Measurements from ENCODE around the gene ZNF70.

Gene ZNF70

GRCh38 chr22:23760056-23760455 is 9.1 kb upstream of the ZNF70 start:
- no peaks in the 10 kb centered on the region for H3K9me3 ChIP-seq (ENCODE audit: control extremely low read depth in 1 of 5, control insufficient read depth in 4 of 5, insufficient read depth in 2 of 5, low read depth in 1 of 5, low read length in 4 of 5)
- H3K27me3 ChIP-seq (replicated peaks in 2 of 5; ENCODE audit: control insufficient read depth in 4 of 5, insufficient read depth in 5 of 5, low read length in 4 of 5) = no peaks in the 10 kb centered on the region
- no peak for DNase-seq
- peaks cover 0 to 12% (median 0%) of the 10 kb centered on the region in 4 experiments for H3K36me3 ChIP-seq (ENCODE audit: control insufficient read depth in 4 of 4, insufficient read depth in 4 of 4, low read length in 3 of 4)
- H3K27ac ChIP-seq (ENCODE audit: insufficient read depth in 1 of 2, low read depth in 1 of 2, low read length in 2 of 2, poor library complexity in 1 of 2, severe bottlenecking in 2 of 2) = no peak overlapping the region
- no peak overlapping the region for H3K4me3 ChIP-seq (ENCODE audit: control insufficient read depth in 1 of 7, extremely low read depth in 1 of 7, insufficient read depth in 4 of 7, low read depth in 2 of 7, low read length in 6 of 7)
- peaks cover 5 to 41% (median 32%) of the 10 kb centered on the region in 4 experiments for H3K4me1 ChIP-seq (ENCODE audit: control extremely low read depth in 1 of 4, control insufficient read depth in 4 of 4, insufficient read depth in 4 of 4, low read length in 3 of 4)
- ChIA-PET POLR2A (no interaction called here), CTCF (interaction anchor here (7.2 kb wide), 1 partner anchor 8 kb away, joined by 36 read pairs; the partner anchor contains the start of gene CHCHD10)
- 95% methylated on average over 6 of the region's 6 CpGs for WGBS (ENCODE audit: insufficient coverage)

- Histone ChIP-seq H3K9me3 (ENCODE audit: control extremely low read depth in 1 of 5, control insufficient read depth in 4 of 5, insufficient read depth in 2 of 5, low read depth in 1 of 5, low read length in 4 of 5) (no peaks in the 10 kb centered on the region), H3K36me3 (ENCODE audit: control insufficient read depth in 4 of 4, insufficient read depth in 4 of 4, low read length in 3 of 4) (peaks cover 0 to 7% (median 0%) of the 10 kb centered on the region in 4 experiments), H3K4me1 (ENCODE audit: control extremely low read depth in 1 of 4, control insufficient read depth in 4 of 4, insufficient read depth in 4 of 4, low read length in 3 of 4) (peaks cover 5 to 36% (median 29%) of the 10 kb centered on the region in 4 experiments), H3K4me3 (ENCODE audit: control insufficient read depth in 1 of 7, extremely low read depth in 1 of 7, insufficient read depth in 4 of 7, low read depth in 2 of 7, low read length in 6 of 7) (no peak overlapping the region), H3K27me3 (replicated peaks in 2 of 5; ENCODE audit: control insufficient read depth in 4 of 5, insufficient read depth in 5 of 5, low read length in 4 of 5) (no peaks in the 10 kb centered on the region), H3K27ac (ENCODE audit: insufficient read depth in 1 of 2, low read depth in 1 of 2, low read length in 2 of 2, poor library complexity in 1 of 2, severe bottlenecking in 2 of 2) (no peak overlapping the region)
- DNase-seq = no peak
- 97% methylated on average over 4 of the region's 4 CpGs for WGBS (ENCODE audit: insufficient coverage)
- ChIA-PET CTCF (interaction anchor here (7.2 kb wide), 1 partner anchor 9 kb away, joined by 36 read pairs; the partner anchor contains the start of gene CHCHD10), POLR2A (no interaction called here)
Observed at GRCh38 chr22:23759566-23759965, 8.7 kb upstream of the ZNF70 start.

DNA sequence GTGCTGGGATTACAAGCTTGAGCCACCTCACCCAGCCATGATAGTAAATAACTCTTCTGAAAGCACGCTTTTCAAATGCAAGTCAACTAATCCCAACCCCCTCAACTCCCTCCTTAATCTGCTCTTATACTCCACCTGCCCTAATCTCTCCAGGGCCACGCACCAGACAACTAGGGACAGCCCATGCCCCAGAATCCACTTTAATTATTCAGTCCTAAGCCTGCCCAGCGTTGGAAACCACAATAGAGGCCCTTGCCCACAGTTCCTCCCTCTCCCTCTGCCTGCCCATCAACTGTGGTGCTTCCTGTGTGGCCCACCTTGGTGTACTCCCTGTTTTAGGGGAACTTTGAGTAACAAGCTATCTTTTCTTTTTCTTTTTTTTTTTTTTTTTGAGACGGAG is 6.0 kb upstream of the ZNF70 start:
- POLR2A ChIA-PET = no interaction called here
- H3K4me1 ChIP-seq (ENCODE audit: control extremely low read depth in 1 of 4, control insufficient read depth in 4 of 4, insufficient read depth in 4 of 4, low read length in 3 of 4) = peaks cover 0 to 31% (median 20%) of the 10 kb centered on the region in 4 experiments
- DNase-seq = peak in 2 of 3 donors; percentile 59 to 67

DNA sequence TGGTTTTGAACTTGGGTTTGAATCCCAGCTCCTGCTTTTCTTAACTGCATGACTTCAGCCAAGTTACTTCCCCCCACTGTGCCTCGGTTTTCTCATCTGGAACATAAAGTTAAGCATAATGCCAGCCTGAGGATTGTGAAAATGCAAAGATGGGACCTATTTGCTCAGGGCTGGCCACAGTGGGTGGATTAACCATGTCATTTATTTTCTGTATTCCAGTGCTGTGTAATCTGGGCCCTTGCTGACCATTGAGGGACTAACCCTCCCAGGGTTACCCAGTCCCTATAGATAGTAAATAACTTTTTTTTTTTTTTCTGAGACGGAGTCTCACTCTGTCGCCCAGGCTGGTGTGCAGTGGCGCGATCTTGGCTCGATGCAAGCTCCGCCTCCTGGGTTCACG is 4.8 kb upstream of the ZNF70 start:
- H3K9me3 ChIP-seq (ENCODE audit: control extremely low read depth in 1 of 5, control insufficient read depth in 4 of 5, insufficient read depth in 2 of 5, low read depth in 1 of 5, low read length in 4 of 5) = no peaks in the 10 kb centered on the region
- H3K27me3 ChIP-seq (replicated peaks in 2 of 5; ENCODE audit: control insufficient read depth in 4 of 5, insufficient read depth in 5 of 5, low read length in 4 of 5) = no peaks in the 10 kb centered on the region
- H3K4me1 ChIP-seq (ENCODE audit: control extremely low read depth in 1 of 4, control insufficient read depth in 4 of 4, insufficient read depth in 4 of 4, low read length in 3 of 4) = peaks cover 0 to 39% (median 28%) of the 10 kb centered on the region in 4 experiments
- no peak overlapping the region for H3K4me3 ChIP-seq (ENCODE audit: control insufficient read depth in 1 of 7, extremely low read depth in 1 of 7, insufficient read depth in 4 of 7, low read depth in 2 of 7, low read length in 6 of 7)
- 100% methylated on average over 1 of the region's 8 CpGs for WGBS (ENCODE audit: insufficient coverage)
- ChIA-PET CTCF (interaction anchor here (1.0 to 7.2 kb wide), 3 partner anchors 13 to 96 kb away, joined by 3 to 36 read pairs (median 4); partner anchors contain the start of gene CHCHD10), POLR2A (no interaction called here)
- no peak for DNase-seq
- no peak overlapping the region for H3K27ac ChIP-seq (ENCODE audit: insufficient read depth in 1 of 2, low read depth in 1 of 2, low read length in 2 of 2, poor library complexity in 1 of 2, severe bottlenecking in 2 of 2)
- H3K36me3 ChIP-seq (ENCODE audit: control insufficient read depth in 4 of 4, insufficient read depth in 4 of 4, low read length in 3 of 4) = no peaks in the 10 kb centered on the region

More for the DNA sequence above, 6.0 kb upstream of the ZNF70 start:
- Histone ChIP-seq H3K4me3 (ENCODE audit: control insufficient read depth in 1 of 7, extremely low read depth in 1 of 7, insufficient read depth in 4 of 7, low read depth in 2 of 7, low read length in 6 of 7) (peak overlapping the region in 1 of 7 experiments; percentile 10), H3K27ac (ENCODE audit: insufficient read depth in 1 of 2, low read depth in 1 of 2, low read length in 2 of 2, poor library complexity in 1 of 2, severe bottlenecking in 2 of 2) (no peak overlapping the region), H3K27me3 (replicated peaks in 2 of 5; ENCODE audit: control insufficient read depth in 4 of 5, insufficient read depth in 5 of 5, low read length in 4 of 5) (no peaks in the 10 kb centered on the region), H3K9me3 (ENCODE audit: control extremely low read depth in 1 of 5, control insufficient read depth in 4 of 5, insufficient read depth in 2 of 5, low read depth in 1 of 5, low read length in 4 of 5) (no peaks in the 10 kb centered on the region), H3K36me3 (ENCODE audit: control insufficient read depth in 4 of 4, insufficient read depth in 4 of 4, low read length in 3 of 4) (no peaks in the 10 kb centered on the region)
- CTCF ChIA-PET = interaction anchor here (7.2 kb wide), 1 partner anchor 11 kb away, joined by 36 read pairs; the partner anchor contains the start of gene CHCHD10
- WGBS (ENCODE audit: insufficient coverage) = 17% methylated on average over 3 of the region's 4 CpGs

DNA sequence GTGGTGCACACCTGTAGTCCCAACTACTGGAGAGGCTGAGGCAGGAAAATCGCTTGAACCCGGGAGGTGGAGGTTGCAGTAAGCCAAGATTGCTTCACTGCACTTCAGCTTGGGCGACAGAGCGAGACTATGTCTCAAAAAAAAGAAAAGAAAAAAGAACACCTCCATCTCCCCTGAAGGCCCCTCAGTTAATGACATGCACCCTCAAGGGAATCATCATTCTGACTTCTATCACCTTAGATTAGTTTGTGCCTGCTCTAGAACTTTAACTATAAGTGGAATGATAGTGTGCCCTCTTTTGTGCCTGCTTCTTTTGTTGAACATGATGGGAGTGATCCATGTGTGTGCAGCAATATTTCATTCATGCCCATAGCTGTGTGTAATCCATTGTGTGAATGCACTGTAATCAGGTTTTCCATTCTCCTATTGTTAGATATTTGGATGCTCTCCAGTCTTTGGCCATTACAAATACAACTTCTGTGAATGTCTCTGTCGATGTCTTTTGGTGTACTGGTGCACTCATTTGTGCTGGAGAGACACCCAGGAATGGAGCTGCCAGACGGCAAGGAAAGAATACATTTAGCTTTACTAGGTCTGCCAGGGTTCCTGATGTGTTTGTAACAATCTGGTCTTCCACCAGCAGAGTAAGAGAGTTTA is 4.2 kb upstream of the ZNF70 start:
- H3K27ac ChIP-seq (ENCODE audit: insufficient read depth in 1 of 2, low read depth in 1 of 2, low read length in 2 of 2, poor library complexity in 1 of 2, severe bottlenecking in 2 of 2) = no peak overlapping the region
- WGBS (ENCODE audit: insufficient coverage) = 100% methylated on average over 2 of the region's 6 CpGs
- H3K36me3 ChIP-seq (ENCODE audit: control insufficient read depth in 4 of 4, insufficient read depth in 4 of 4, low read length in 3 of 4) = no peaks in the 10 kb centered on the region
- ChIA-PET CTCF (interaction anchor here (1.0 to 7.2 kb wide), 3 partner anchors 13 to 96 kb away, joined by 3 to 36 read pairs (median 4); partner anchors contain the start of gene CHCHD10), POLR2A (no interaction called here)
- no peak for DNase-seq
- H3K9me3 ChIP-seq (ENCODE audit: control extremely low read depth in 1 of 5, control insufficient read depth in 4 of 5, insufficient read depth in 2 of 5, low read depth in 1 of 5, low read length in 4 of 5) = no peaks in the 10 kb centered on the region
- no peaks in the 10 kb centered on the region for H3K27me3 ChIP-seq (replicated peaks in 2 of 5; ENCODE audit: control insufficient read depth in 4 of 5, insufficient read depth in 5 of 5, low read length in 4 of 5)
- no peak overlapping the region for H3K4me3 ChIP-seq (ENCODE audit: control insufficient read depth in 1 of 7, extremely low read depth in 1 of 7, insufficient read depth in 4 of 7, low read depth in 2 of 7, low read length in 6 of 7)
- peaks cover 0 to 45% (median 34%) of the 10 kb centered on the region in 4 experiments for H3K4me1 ChIP-seq (ENCODE audit: control extremely low read depth in 1 of 4, control insufficient read depth in 4 of 4, insufficient read depth in 4 of 4, low read length in 3 of 4)

DNA sequence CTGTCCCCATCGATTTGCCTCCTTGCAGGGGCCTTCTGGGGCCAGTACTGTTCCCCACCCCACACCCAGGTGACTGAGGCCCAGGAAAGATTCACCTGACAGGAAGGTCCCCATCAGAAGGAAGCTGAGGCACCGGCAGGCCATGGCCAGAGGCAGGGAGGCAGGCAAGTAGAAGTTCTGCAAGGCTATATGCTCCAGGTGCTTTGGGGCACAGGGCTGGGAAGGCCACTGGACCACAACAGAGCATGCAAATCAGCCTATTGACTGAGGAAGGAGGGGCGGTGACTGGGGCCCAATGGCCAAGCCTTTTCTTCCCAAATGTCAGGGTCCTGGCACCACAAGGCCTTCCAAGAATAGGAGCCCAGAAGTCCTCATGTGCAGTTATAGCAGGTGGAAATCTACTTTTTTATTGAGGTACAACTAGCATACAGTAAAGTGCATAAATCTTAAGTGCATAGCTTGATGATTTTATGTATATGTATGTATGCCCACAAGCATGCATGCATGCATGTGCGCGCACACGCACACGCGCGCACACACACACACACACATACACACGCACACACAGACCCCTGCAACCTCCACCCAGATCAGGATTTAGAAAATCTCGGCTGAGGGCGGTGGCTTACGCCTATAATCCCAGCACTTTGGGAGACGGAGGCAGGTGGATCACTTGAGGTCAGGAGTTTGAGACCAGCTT is 3.5 kb upstream of the ZNF70 start, which contains the start of gene VPREB3:
TSS of gene VPREB3 (minus strand) at position 206 of the 700 bp plus-strand sequence. CDS start at position 144, 62 bp downstream.
- POLR2A ChIA-PET = no interaction called here
- Histone ChIP-seq H3K4me3 (ENCODE audit: control insufficient read depth in 1 of 7, extremely low read depth in 1 of 7, insufficient read depth in 4 of 7, low read depth in 2 of 7, low read length in 6 of 7) (peak within 1 kb of the TSS in 1 of 7 experiments; percentile 11), H3K36me3 (ENCODE audit: control insufficient read depth in 4 of 4, insufficient read depth in 4 of 4, low read length in 3 of 4) (no peaks in the 10 kb centered on the region), H3K9me3 (ENCODE audit: control extremely low read depth in 1 of 5, control insufficient read depth in 4 of 5, insufficient read depth in 2 of 5, low read depth in 1 of 5, low read length in 4 of 5) (no peaks in the 10 kb centered on the region), H3K27ac (ENCODE audit: insufficient read depth in 1 of 2, low read depth in 1 of 2, low read length in 2 of 2, poor library complexity in 1 of 2, severe bottlenecking in 2 of 2) (no peak within 1 kb of the TSS), H3K4me1 (ENCODE audit: control extremely low read depth in 1 of 4, control insufficient read depth in 4 of 4, insufficient read depth in 4 of 4, low read length in 3 of 4) (peaks cover 2 to 53% (median 41%) of the 10 kb centered on the region in 4 experiments), H3K27me3 (replicated peaks in 2 of 5; ENCODE audit: control insufficient read depth in 4 of 5, insufficient read depth in 5 of 5, low read length in 4 of 5) (no peaks in the 10 kb centered on the region)
- CTCF ChIA-PET = interaction anchor here (1.0 to 7.2 kb wide), 3 partner anchors 8 to 97 kb away, joined by 4 to 36 read pairs (median 6); partner anchors contain the start of genes C22orf15 and CHCHD10
- WGBS (ENCODE audit: insufficient coverage) = 82% methylated on average over 7 of the region's 14 CpGs
- no peak for DNase-seq
